Measurements from ENCODE around the gene FCHSD2. TPM values are rescaled to one million over a fixed set of nuclear protein-coding genes. Genes with fewer than 3 reads are reported as not detected.

The FCHSD2 gene
- total RNA-seq, 6 experiments from 2014 or later: 10.8 to 25.9 (median 17.8) TPM

DNA sequence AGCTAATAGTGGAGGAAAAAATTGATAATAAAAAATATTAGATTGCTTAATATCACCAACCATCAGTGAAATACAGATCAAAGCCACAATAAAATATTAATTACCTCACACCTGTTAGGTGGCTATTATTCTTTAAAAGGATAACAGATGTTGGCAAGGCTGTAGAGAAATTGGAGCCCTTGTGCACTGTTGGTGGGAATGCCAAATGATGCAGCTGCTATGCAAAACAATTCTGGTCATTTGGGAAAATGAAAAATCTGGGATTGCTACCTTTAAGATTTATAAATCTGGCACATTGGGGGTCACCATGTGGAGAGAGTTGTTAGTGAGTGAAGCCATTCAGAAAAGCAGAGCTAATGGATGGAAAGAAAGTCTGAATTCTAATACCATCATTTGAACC, 143.4 kb downstream of the FCHSD2 start:
- no peak for ATAC-seq
- no peaks in the 10 kb centered on the region for H3K36me3 ChIP-seq
- intact Hi-C loops (cut with DNase I): no loop called here
- no peak overlapping the region for H3K27ac ChIP-seq
- H3K4me3 ChIP-seq: no peak overlapping the region
- no peaks in the 10 kb centered on the region for H3K4me1 ChIP-seq
- no peak for DNase-seq
- no peaks in the 10 kb centered on the region for H3K9me3 ChIP-seq
- H3K27me3 ChIP-seq: no peaks in the 10 kb centered on the region
- no peak for TF ChIP-seq POLR2A (IDR thresholded peaks at IDR 0.05)
- TF ChIP-seq, protein P1, sequence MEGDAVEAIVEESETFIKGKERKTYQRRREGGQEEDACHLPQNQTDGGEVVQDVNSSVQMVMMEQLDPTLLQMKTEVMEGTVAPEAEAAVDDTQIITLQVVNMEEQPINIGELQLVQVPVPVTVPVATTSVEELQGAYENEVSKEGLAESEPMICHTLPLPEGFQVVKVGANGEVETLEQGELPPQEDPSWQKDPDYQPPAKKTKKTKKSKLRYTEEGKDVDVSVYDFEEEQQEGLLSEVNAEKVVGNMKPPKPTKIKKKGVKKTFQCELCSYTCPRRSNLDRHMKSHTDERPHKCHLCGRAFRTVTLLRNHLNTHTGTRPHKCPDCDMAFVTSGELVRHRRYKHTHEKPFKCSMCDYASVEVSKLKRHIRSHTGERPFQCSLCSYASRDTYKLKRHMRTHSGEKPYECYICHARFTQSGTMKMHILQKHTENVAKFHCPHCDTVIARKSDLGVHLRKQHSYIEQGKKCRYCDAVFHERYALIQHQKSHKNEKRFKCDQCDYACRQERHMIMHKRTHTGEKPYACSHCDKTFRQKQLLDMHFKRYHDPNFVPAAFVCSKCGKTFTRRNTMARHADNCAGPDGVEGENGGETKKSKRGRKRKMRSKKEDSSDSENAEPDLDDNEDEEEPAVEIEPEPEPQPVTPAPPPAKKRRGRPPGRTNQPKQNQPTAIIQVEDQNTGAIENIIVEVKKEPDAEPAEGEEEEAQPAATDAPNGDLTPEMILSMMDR (IDR thresholded peaks at IDR 0.05): no peak

DNA sequence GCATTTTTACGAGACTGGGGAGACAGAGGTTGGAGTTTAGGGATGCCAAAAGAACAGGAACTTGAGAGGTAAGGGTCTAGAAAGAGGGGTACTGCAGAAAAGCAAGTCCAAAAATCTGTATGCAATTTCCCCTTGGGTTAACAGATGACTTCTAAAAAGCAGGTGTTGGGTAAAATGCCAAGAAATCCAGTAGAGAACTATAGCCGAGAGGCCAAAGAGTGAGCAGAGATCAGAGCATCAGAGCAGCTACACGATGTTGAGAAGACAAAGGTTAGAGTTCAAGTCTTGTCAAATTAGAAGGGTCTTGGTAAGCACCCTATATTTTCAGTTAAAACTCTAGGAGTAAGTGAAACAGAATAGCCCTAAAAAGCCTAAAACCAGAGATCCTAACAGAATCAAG, 145.2 kb downstream of the FCHSD2 start:
- no peaks in the 10 kb centered on the region for H3K27me3 ChIP-seq
- H3K4me3 ChIP-seq: no peak overlapping the region
- no peak for TF ChIP-seq POLR2A (IDR thresholded peaks at IDR 0.05)
- peak; percentile 15 to 66 (median 38) for ATAC-seq
- intact Hi-C loops (cut with DNase I): no loop called here
- WGBS (ENCODE audit: insufficient coverage, low coverage, low lambda C conversion rate, missing lambda C conversion rate): 14% methylated on average over 3 of the region's 3 CpGs
- H3K36me3 ChIP-seq: no peaks in the 10 kb centered on the region
- DNase-seq: no peak
- no peak overlapping the region for H3K27ac ChIP-seq
- no peaks in the 10 kb centered on the region for H3K9me3 ChIP-seq
- no peaks in the 10 kb centered on the region for H3K4me1 ChIP-seq

DNA sequence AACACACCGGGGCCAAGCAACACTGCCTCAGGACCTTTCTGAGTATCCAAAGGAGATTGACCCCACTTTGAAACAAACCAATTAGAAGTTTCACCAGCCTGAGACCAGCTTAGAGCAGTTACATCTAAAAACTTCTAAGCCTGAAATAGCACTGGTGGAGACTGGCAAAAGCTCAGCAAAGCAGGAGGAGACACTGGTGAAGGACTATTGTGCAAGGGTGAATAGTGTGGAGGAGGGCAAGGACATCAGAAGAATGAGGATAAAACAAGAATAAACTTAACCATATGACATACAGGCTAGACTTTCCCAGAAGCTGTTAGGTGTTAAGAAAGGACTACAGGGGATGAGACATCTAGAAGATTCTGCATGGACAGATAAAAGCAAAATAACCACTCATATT, 152.4 kb downstream of the FCHSD2 start:
- Histone ChIP-seq H3K4me1 (no peaks in the 10 kb centered on the region), H3K36me3 (no peaks in the 10 kb centered on the region), H3K4me3 (no peak overlapping the region), H3K9me3 (no peaks in the 10 kb centered on the region), H3K27ac (no peak overlapping the region), H3K27me3 (no peaks in the 10 kb centered on the region)
- 0% methylated on average over 1 of the region's 1 CpG for WGBS (ENCODE audit: insufficient coverage, low coverage, low lambda C conversion rate, missing lambda C conversion rate)
- TF ChIP-seq, protein P1 (IDR thresholded peaks at IDR 0.05): no peak
- TF ChIP-seq POLR2A (IDR thresholded peaks at IDR 0.05): no peak
- ATAC-seq (peak in 2 of 4 donors; percentile 23 to 55), DNase-seq (no peak)
- intact Hi-C loops (cut with DNase I): no loop called here

DNA sequence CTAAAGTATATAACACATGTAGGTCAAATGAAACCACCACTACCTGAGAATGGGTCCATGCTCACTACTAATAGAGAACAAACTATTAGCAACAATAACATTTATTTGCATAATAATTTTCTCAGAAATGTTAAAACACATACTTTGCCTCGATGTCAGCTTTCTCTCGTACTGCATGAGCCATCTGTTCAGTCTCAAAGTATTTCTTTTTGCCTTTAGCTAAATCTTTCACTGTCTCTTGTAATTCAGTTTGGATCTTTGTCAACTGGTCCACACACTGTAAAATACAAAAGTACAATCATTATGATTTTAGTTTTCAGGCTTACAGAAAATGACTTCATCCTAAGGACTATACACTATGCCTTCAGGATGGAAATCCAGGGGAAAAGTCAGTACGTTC, 153.3 kb downstream of the FCHSD2 start:
- DNase-seq (no peak), ATAC-seq (no peak)
- Histone ChIP-seq H3K27ac (no peak overlapping the region), H3K27me3 (no peaks in the 10 kb centered on the region), H3K9me3 (no peaks in the 10 kb centered on the region), H3K4me3 (no peak overlapping the region), H3K4me1 (no peaks in the 10 kb centered on the region), H3K36me3 (peaks cover 0 to 5% (median 2%) of the 10 kb centered on the region in 4 donors)
- intact Hi-C loops (cut with DNase I): no loop called here
- WGBS (ENCODE audit: insufficient coverage, low coverage, low lambda C conversion rate, missing lambda C conversion rate): 94% methylated on average over 3 of the region's 3 CpGs
- TF ChIP-seq POLR2A (IDR thresholded peaks at IDR 0.05): no peak
- TF ChIP-seq, protein P1 (IDR thresholded peaks at IDR 0.05): no peak

- no peak for DNase-seq
- TF ChIP-seq POLR2A (IDR thresholded peaks at IDR 0.05): no peak
- TF ChIP-seq, protein P1 (IDR thresholded peaks at IDR 0.05): no peak
- ATAC-seq: peak in 1 of 4 donors; percentile 39
- Histone ChIP-seq H3K9me3 (no peaks in the 10 kb centered on the region), H3K27me3 (no peaks in the 10 kb centered on the region), H3K27ac (no peak overlapping the region), H3K4me1 (no peaks in the 10 kb centered on the region), H3K36me3 (peaks cover 0 to 8% (median 4%) of the 10 kb centered on the region in 4 donors), H3K4me3 (no peak overlapping the region)
- intact Hi-C loops (cut with DNase I): no loop called here
These were observed 156.5 kb downstream of the FCHSD2 start for GRCh38 chr11:72985645-72986044.
